ENCODE measurements around the gene AIDA.

The AIDA gene

GRCh38 chr1:222665964-222666363 lies 46.3 kb downstream of the AIDA start:
- no peak for DNase-seq (ENCODE audit: low spot score)
- no peak overlapping the region for H3K27ac ChIP-seq
- ChIA-PET CTCF (no interaction called here), POLR2A (ENCODE audit: low non-redundant PET) (no interaction called here)
- TF ChIP-seq CTCF (conservative IDR thresholded peaks at IDR 0.05; ENCODE audit: low read depth): no peak

- no peak for TF ChIP-seq CTCF (conservative IDR thresholded peaks at IDR 0.05; ENCODE audit: low read depth)
- no peak overlapping the region for H3K27ac ChIP-seq
- DNase-seq (ENCODE audit: low spot score): no peak
- POLR2A ChIA-PET (ENCODE audit: low non-redundant PET): no interaction called here
- CTCF ChIA-PET: interaction anchor here (0.7 kb wide), 1 partner anchor 19 kb away, joined by 3 read pairs; no protein-coding TSS in a partner anchor
These were observed 48.8 kb downstream of the AIDA start for GRCh38 chr1:222663431-222663934.

GRCh38 chr1:222657899-222658298 lies 54.4 kb downstream of the AIDA start:
- ChIA-PET CTCF (no interaction called here), POLR2A (ENCODE audit: low non-redundant PET) (no interaction called here)
- no peak overlapping the region for H3K27ac ChIP-seq
- no peak for DNase-seq (ENCODE audit: low spot score)
- TF ChIP-seq CTCF (conservative IDR thresholded peaks at IDR 0.05; ENCODE audit: low read depth): no peak

DNA sequence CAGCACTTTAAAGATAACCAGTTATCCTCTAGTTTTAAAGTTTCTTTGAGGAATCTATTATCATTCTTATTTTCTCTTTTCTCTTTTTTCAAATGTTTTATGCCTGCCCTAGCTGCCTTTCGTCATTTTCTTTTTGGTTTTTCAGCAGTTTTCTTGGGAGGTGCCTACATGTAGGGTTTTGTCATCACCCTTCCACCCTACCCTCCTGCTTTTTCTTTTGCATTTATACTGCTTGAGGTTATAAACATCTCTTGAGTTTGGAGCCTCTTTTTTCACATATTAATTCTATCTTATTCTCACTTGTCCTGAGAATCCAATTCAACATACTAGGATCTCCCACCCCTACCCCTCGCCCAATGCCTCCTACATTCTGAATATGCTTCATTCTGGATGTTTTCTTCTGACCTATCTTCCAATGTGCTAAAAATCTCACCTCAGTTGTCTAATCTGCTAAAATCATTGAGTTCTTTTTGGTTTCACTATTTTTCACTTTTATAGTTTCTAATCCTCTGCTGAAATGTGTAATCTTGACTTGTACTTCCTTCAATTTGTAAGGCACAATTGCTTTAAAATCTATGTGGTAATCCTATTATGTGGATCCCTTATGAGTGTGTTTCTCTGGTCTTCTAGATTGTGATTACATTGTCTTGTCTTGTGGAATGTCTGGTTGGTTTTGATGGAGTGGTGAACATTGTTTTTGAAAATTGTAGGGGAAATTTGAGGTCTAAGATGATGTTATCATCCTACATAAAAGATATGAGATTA lies 55.7 kb downstream of the AIDA start:
- TF ChIP-seq CTCF (conservative IDR thresholded peaks at IDR 0.05; ENCODE audit: low read depth): no peak
- no peak overlapping the region for H3K27ac ChIP-seq
- CTCF ChIA-PET: interaction anchor here (0.7 kb wide), 1 partner anchor 15 kb away, joined by 3 read pairs; no protein-coding TSS in a partner anchor
- POLR2A ChIA-PET (ENCODE audit: low non-redundant PET): no interaction called here
- DNase-seq (ENCODE audit: low spot score): no peak

- ChIA-PET POLR2A (ENCODE audit: low non-redundant PET) (no interaction called here), CTCF (no interaction called here)
- H3K27ac ChIP-seq: no peak overlapping the region
- no peak for DNase-seq (ENCODE audit: low spot score)
- no peak for TF ChIP-seq CTCF (conservative IDR thresholded peaks at IDR 0.05; ENCODE audit: low read depth)
These were observed 57.4 kb downstream of the AIDA start for GRCh38 chr1:222654849-222655248.

- POLR2A ChIA-PET (ENCODE audit: low non-redundant PET): no interaction called here
- CTCF ChIA-PET: interaction anchor here (0.8 kb wide), 1 partner anchor 18 kb away, joined by 3 read pairs; no protein-coding TSS in a partner anchor
- TF ChIP-seq CTCF (conservative IDR thresholded peaks at IDR 0.05; ENCODE audit: low read depth): no peak
- no peak overlapping the region for H3K27ac ChIP-seq
- no peak for DNase-seq (ENCODE audit: low spot score)
These were observed 59.0 kb downstream of the AIDA start for GRCh38 chr1:222653178-222653827.

All from RWPE1 (cell line).